Effector memory CD8-positive, alpha-beta T cell (primary cell): Measurements from ENCODE around the gene ZNF436.

Experiments
- ATAC-seq: fragments of 150-1000 bp; cut with Tn5 transposase; replicated peaks from 2 replicates; pipeline ENCODE4 v1.10.0; 2021; ENCODE audit warnings: mild to moderate bottlenecking, moderate library complexity
- DNase-seq, 3 experiments: peaks; one replicate each; pipeline ENCODE4 v3.0.0; 2021
- H3K27ac Mint-ChIP-seq, 2 donors: one replicate each; pipeline ENCODE4 v1.8.0; 2022; ENCODE audit warnings: mild to moderate bottlenecking in 2 of 2, mixed read lengths in 2 of 2, moderate library complexity in 2 of 2
- H3K27me3 Mint-ChIP-seq, 2 donors: one replicate each; pipeline ENCODE4 v1.8.0; 2022; ENCODE audit warnings: mixed read lengths in 2 of 2
- H3K36me3 Mint-ChIP-seq: one replicate; pipeline ENCODE4 v1.8.0; 2022; ENCODE audit warnings: mild to moderate bottlenecking, moderate library complexity, mixed read lengths; ENCODE audit not compliant: insufficient read depth
- H3K4me1 Mint-ChIP-seq, 2 donors: one replicate each; pipeline ENCODE4 v1.8.0; 2022; ENCODE audit warnings: low read depth in 2 of 2, mixed read lengths in 2 of 2
- H3K4me3 Mint-ChIP-seq, 2 donors: one replicate each; pipeline ENCODE4 v1.8.0; 2022; ENCODE audit warnings: mild to moderate bottlenecking in 2 of 2, mixed read lengths in 2 of 2, moderate library complexity in 2 of 2
- H3K9me3 Mint-ChIP-seq, 2 donors: one replicate each; pipeline ENCODE4 v1.8.0; 2022; ENCODE audit warnings: mixed read lengths in 2 of 2

ZNF436 gene

DNA sequence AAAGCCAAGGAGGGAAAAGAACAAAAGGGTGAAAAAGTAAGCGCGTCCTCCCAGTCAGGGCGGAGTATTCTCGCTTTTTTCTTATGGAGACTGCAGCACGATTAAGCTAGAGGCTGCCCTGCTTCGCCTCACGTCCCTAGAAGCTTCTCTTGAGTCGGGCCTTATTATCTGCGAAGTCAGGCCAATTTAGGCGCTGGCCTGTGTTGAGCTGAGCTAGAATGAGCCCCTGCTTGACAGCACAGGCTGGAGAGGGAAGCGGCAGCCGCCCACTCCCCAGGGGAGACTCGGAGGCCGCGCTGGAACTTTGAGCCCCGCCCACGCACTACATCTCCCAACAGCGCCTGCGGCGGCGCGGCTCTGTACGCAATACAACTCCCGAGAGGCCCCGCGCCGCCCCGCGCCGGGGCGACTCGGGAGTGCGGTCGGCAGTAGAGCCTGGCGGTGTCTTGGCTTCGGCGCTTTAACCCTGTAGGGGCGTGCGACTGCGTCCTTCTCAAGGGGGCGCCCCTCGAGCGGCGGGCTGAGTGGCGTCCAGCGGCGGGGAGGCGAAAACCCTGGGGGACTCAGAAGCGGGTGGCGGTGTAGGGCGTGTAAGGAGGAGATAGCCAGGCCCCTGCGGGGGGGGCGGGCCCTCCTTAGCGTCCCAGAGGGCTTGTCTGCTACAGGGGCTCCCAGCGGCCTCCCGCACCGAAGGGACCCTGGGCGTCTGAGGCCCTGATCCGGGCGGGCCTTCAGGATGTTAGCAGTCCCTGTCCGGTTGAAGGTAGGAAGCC lies 888 bp downstream of the ZNF436 start:
- DNase-seq (peak; percentile 78 to 79 (median 79)), ATAC-seq (peak; percentile 78)
- H3K4me1 Mint-ChIP-seq: peaks cover 21 to 36% of the 10 kb centered on the region in 2 donors
- peak overlapping the region; percentile 96 to 97 for H3K27ac Mint-ChIP-seq
- H3K4me3 Mint-ChIP-seq: peak overlapping the region; percentile 96
- no peaks in the 10 kb centered on the region for H3K27me3 Mint-ChIP-seq
- H3K36me3 Mint-ChIP-seq: peaks cover 10% of the 10 kb centered on the region
- H3K9me3 Mint-ChIP-seq: no peaks in the 10 kb centered on the region

DNA sequence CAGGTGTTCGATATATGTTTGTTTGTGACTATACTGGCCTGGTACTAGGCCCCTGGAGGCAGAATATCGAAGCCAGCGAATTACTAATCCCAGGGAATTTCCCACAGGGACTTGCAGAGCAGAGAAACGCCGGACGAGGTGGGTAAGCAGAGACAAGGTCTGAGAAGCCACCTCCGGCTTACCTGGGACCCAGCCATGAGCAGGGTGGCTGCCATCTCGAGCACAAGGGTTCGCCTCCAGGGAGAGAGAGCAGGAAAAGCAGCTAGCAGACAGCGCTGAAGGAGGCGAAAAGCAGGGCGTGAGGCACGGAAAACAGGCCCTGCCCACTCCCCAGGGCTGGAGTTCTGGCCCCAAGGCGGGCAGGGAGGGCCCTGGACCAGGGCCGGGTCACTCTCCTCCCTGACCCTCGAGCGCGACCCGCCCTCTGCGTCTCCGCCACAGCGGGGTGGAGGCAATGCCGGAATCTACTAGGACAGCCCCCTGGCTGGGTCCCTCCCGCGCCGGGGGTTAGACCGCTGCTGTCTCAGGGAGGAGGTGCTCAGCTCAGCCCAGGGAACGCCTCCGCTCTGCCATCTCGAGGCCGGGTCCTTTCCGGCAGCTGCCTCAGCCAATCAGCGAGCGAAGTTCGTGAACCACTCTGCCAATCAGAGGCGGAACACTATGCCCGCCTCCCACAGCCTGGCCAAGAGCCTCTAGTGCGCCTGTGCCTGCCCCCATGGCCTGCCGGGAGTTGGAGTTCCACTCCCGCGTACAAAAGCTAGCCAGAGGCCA lies 1.7 kb downstream of the ZNF436 start:
- Mint-ChIP-seq H3K27me3 (no peaks in the 10 kb centered on the region), H3K27ac (peak overlapping the region; percentile 96 to 97), H3K4me3 (peak overlapping the region; percentile 96), H3K4me1 (peaks cover 21 to 36% of the 10 kb centered on the region in 2 donors), H3K36me3 (peaks cover 11% of the 10 kb centered on the region), H3K9me3 (no peaks in the 10 kb centered on the region)
- peak; percentile 95 to 96 (median 96) for DNase-seq
- peak; percentile 90 for ATAC-seq

DNA sequence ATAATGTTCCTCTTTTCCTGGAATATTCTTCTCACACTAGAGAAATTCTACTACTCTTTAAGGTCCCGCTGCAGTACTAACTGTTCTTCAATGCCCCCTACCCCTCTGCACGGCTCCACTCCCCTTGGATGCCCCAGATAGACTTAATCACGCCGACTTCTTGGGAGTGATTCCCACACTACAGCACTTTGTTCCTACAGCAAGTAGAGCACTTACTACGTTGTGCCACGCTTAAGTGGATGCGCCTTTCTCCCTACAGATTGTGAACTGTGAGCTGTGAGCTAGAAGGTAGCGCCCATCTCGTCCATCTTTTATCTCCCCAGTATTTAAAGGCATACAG lies 2.2 kb downstream of the ZNF436 start:
- H3K27me3 Mint-ChIP-seq: no peaks in the 10 kb centered on the region

DNA sequence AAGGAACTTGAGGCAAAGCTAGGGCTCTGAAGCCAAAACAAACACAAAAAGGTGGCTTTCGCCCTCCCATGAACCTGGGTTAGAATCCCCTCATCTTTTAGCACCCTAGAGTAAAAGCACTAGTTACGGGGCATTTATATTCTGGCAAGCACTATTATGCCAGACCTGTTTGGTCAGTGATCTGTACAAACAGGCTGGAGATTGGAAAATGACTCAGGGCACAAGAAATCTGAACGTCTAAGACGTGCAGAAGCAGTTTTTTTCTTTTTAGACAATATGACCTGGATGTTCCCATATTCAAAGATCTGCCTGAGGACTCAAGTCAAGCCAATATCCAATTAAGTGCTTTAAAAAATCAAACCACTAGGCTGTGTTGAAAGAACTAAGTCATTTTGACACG lies 3.0 kb downstream of the ZNF436 start:
- DNase-seq (no peak), ATAC-seq (no peak)
- H3K4me3 Mint-ChIP-seq: peak overlapping the region in 1 of 2 donors; percentile 96
- H3K27ac Mint-ChIP-seq: no peak overlapping the region
- peaks cover 21 to 36% of the 10 kb centered on the region in 2 donors for H3K4me1 Mint-ChIP-seq
- H3K36me3 Mint-ChIP-seq: peaks cover 19% of the 10 kb centered on the region
- no peaks in the 10 kb centered on the region for H3K27me3 Mint-ChIP-seq
- no peaks in the 10 kb centered on the region for H3K9me3 Mint-ChIP-seq

More for the DNA sequence above, 2.2 kb downstream of the ZNF436 start:
- DNase-seq (no peak), ATAC-seq (no peak)
- H3K4me3 Mint-ChIP-seq: peak overlapping the region; percentile 96
- H3K9me3 Mint-ChIP-seq: no peaks in the 10 kb centered on the region
- H3K36me3 Mint-ChIP-seq: peaks cover 17% of the 10 kb centered on the region
- H3K27ac Mint-ChIP-seq: peak overlapping the region; percentile 96 to 97
- peaks cover 21 to 36% of the 10 kb centered on the region in 2 donors for H3K4me1 Mint-ChIP-seq

DNA sequence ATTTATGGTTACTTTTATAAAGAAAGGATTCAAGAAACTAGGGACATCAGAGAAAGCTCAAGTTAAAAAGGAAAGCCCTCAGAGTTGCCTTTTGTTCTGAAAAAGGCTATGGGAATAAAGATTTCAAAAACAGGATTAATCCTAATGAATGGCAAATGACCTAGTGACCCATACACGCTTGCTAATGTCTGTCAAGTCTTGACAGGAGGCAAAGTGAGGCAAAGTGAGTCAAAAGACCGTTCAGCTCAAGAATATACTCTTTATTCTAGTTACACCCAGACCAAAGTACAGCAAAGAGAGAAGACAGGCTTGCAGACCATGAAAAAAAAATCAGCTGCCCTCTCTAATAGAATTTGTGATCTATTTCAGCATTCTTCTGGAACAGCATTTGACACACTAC lies 3.5 kb downstream of the ZNF436 start:
- Mint-ChIP-seq H3K27ac (no peak overlapping the region), H3K4me3 (no peak overlapping the region), H3K36me3 (peaks cover 19% of the 10 kb centered on the region), H3K9me3 (no peaks in the 10 kb centered on the region), H3K27me3 (no peaks in the 10 kb centered on the region), H3K4me1 (peaks cover 21 to 35% of the 10 kb centered on the region in 2 donors)
- DNase-seq (no peak), ATAC-seq (no peak)

DNA sequence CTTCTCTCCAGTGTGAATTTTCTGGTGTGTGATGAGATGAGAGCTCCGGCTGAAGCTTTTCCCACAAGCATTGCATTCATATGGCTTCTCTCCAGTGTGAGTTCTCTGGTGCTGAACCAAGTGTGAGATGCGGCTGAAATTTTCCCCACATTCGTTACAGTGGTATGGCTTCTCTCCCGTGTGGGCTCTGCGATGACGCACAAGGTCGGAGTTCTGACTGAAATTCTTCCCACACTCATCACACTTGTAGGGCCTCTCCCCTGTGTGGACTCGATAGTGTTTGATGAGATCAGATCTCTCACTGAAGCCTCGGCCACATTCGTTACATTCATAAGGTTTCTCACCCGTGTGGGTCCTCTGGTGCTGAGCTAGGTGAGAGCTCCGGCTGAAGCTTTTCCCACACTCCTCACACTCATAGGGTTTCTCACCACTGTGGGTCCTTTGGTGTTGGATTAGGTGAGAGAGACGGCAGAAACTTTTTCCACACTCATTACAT lies 7.4 kb downstream of the ZNF436 start:
- DNase-seq: no peak
- H3K27ac Mint-ChIP-seq: no peak overlapping the region
- H3K4me3 Mint-ChIP-seq: no peak overlapping the region
- peaks cover 0 to 11% of the 10 kb centered on the region in 2 donors for H3K9me3 Mint-ChIP-seq
- no peak for ATAC-seq
- H3K4me1 Mint-ChIP-seq: peaks cover 2 to 14% of the 10 kb centered on the region in 2 donors
- H3K27me3 Mint-ChIP-seq: no peaks in the 10 kb centered on the region
- peaks cover 19% of the 10 kb centered on the region for H3K36me3 Mint-ChIP-seq

DNA sequence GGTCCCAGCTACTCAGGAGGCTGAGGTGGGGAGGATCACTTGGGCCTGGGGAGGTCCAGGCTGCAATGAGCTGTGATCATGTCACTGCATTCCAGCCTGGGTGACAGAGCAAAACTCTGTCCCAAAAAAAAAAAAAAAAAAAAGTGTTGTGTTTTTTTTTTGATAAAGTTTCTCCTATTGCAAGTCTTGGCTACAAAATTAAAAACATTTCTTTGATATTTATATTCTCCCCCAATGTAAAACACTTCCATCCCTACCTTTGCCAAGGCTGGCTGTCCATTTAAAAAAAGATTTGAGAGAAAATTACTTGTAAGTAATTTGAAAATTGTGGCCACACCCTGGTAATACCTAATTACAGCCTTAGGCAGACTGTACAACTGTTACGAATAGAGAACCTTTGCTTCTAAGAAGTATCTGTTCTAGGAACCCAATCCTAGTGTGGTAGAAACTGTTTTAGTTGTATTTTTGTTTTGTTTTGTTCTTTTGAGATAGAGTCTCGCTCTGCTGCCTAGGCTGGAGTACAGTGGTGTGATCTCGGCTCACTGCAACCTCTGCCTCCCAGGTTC lies 11.2 kb downstream of the ZNF436 start:
- DNase-seq (no peak), ATAC-seq (no peak)
- peaks cover 0 to 11% of the 10 kb centered on the region in 2 donors for H3K9me3 Mint-ChIP-seq
- H3K4me3 Mint-ChIP-seq: no peak overlapping the region
- H3K4me1 Mint-ChIP-seq: peaks cover 4 to 5% of the 10 kb centered on the region in 2 donors
- H3K27me3 Mint-ChIP-seq: no peaks in the 10 kb centered on the region
- peaks cover 16% of the 10 kb centered on the region for H3K36me3 Mint-ChIP-seq
- no peak overlapping the region for H3K27ac Mint-ChIP-seq

DNA sequence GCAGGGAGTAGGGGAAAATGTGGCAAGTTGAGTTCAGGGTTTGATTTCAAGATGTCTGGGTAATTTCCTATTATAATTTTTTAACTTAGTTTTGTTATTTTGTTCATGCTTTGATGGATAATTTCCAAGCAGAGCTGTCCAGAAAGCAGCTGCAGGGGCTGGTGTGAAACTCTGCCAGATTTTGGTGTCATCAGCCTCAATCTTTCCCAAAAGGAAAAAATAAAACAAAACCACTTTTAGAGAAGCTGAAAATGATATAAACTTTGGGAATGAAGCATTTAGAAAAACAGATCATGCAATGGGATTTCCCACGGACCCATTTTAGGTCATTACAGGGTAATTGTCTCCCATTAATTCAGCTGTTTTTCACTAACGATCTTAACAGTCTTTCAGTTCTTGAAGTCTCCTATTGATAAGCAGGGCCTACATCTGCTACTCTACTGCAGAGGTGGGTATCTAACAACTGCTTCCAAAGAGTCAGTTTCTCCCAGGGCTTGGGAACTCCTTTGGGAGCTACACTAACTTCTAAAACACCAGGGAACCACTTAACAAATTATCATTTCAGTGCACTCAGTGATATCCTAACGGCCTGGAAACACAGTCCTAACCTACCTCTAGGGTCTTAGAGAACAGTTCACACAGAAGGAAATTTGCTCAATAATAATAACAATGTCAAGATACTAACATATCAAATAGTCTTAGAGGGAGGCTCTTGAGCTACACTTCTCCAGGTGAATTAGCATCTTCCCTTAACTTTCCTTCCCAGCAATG lies 12.3 kb downstream of the ZNF436 start:
- Mint-ChIP-seq H3K36me3 (peaks cover 8% of the 10 kb centered on the region), H3K27me3 (no peaks in the 10 kb centered on the region), H3K4me3 (no peak overlapping the region), H3K4me1 (peaks cover 4 to 5% of the 10 kb centered on the region in 2 donors), H3K9me3 (peaks cover 0 to 11% of the 10 kb centered on the region in 2 donors), H3K27ac (no peak overlapping the region)
- DNase-seq (no peak), ATAC-seq (no peak)

DNA sequence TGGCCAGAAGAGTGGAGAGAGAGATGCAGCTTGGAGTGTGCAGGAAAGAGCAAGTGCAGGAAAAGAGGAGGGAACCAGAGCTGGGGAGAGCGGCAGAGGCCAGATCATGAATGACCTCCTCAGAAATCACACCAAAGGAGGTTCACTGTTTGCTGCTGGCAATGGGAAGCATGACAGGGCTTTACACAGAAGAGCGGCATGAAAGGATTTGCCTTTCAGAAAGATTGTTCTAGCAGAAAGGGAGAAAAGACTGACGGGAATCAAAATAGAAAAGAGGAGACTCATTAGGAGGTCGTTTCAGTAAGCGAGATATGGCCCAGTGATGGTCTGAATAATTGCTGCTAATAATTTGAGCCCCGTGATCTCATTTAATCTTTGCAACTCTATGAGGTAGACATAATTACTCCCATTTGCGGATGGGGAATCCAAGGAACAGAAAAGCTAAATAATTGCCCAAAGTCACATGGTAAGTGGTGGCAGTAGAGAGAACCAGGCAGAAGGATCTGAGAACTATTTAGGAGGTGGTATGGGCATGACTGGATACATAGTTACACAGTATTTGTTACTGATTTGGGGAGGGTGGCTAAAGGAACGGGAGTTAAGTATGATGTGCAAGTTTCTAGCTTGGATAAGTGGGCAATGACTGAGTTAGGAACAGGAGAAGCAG lies 13.0 kb downstream of the ZNF436 start:
- peaks cover 4 to 5% of the 10 kb centered on the region in 2 donors for H3K4me1 Mint-ChIP-seq
- H3K27me3 Mint-ChIP-seq: no peaks in the 10 kb centered on the region
- H3K36me3 Mint-ChIP-seq: peaks cover 7% of the 10 kb centered on the region
- peaks cover 0 to 11% of the 10 kb centered on the region in 2 donors for H3K9me3 Mint-ChIP-seq
- ATAC-seq (no peak), DNase-seq (no peak)
- no peak overlapping the region for H3K4me3 Mint-ChIP-seq
- H3K27ac Mint-ChIP-seq: no peak overlapping the region

DNA sequence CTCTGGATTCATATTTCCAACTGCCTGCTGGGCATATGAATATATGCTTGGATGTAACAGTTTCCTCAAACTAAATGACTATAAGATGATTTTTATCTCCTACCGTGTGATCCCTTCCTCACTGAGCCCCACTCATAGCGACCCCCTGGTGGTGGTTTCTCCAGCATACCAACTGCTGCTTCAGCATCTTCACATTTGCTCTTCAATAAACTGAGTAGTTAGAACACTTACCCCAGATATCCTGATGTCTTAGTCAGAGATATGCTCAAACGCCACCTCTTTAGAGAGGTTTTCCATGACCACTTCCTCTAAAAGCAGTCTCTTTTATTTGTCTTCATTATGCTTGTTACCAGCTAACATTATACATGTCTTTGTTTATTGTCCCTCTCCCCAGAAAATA lies 15.4 kb downstream of the ZNF436 start:
- H3K27me3 Mint-ChIP-seq: no peaks in the 10 kb centered on the region
- H3K4me3 Mint-ChIP-seq: no peak overlapping the region
- H3K4me1 Mint-ChIP-seq: peaks cover 2 to 5% of the 10 kb centered on the region in 2 donors
- DNase-seq: no peak
- peaks cover 0 to 5% of the 10 kb centered on the region in 2 donors for H3K9me3 Mint-ChIP-seq
- no peak for ATAC-seq
- peaks cover 3% of the 10 kb centered on the region for H3K36me3 Mint-ChIP-seq
- no peak overlapping the region for H3K27ac Mint-ChIP-seq

DNA sequence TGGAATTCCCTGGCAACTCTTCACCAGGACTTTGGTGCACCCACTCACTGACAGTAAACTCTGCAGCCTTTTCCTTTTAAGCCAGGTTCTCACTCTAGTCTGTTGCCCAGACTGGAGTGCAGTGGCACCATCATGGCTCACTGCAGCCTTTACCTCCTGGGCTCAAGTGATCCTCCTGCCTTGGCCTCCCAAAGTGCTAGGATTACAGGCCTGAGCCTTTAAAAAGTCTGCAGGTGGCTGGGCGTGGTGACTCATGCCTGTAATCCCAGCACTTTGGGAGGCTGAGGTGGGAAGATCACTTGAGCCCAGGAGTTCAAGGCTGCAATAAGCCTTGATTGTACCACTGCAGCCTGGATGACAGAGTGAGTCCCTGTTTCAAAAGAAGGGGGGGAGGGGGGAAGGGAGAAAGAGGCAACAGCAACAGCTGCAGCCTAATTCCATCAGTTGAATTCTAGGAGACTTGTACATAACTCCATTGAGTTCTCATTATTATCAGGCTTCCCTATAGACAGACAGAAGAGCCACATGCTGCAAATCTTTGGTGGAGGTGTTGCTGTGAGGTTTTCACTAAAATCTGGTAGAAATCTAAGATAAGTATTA lies 17.4 kb downstream of the ZNF436 start:
- Mint-ChIP-seq H3K4me3 (no peak overlapping the region), H3K9me3 (no peaks in the 10 kb centered on the region), H3K4me1 (peaks cover 2 to 5% of the 10 kb centered on the region in 2 donors), H3K36me3 (no peaks in the 10 kb centered on the region), H3K27me3 (no peaks in the 10 kb centered on the region), H3K27ac (no peak overlapping the region)
- ATAC-seq (no peak), DNase-seq (no peak)

DNA sequence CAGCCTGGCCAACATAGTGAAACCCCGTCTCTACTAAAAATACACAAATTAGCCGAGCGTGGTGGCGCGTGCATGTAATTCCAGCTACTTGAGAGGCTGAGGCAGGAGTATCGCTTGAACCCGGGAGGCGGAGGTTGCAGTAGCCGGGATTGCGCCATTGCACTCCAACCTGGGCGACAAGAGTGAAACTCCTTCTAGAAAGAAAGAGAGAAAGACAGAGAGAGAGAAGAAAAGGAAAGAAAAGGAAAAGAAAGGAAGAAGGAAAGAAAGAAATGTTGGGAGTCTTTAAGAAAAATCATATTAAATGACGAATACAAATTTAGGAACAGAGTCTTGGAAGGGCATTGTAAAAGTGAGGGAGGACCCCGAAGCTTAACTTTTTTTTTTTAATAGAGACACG lies 23.7 kb downstream of the ZNF436 start:
- ATAC-seq: no peak
- Mint-ChIP-seq H3K9me3 (no peaks in the 10 kb centered on the region), H3K4me1 (peaks cover 24 to 27% of the 10 kb centered on the region in 2 donors), H3K36me3 (peaks cover 3% of the 10 kb centered on the region), H3K27ac (no peak overlapping the region), H3K27me3 (no peaks in the 10 kb centered on the region), H3K4me3 (no peak overlapping the region)
- DNase-seq: no peak
